Umbilical cord (tissue), 2 donors: Measurements from ENCODE around the gene APOBEC3F. TPM values are rescaled to one million over a fixed set of nuclear protein-coding genes. Genes with fewer than 3 reads are reported as not detected.
"Not testable (repeated sequence)": the region's sequence is repeated elsewhere in the genome, so short reads cannot be mapped to it uniquely, and the experiment has no call there.

ENCODE experiments used
- DNase-seq: peaks from one replicate; pipeline ENCODE4 v3.0.0-alpha.2; 2015; ENCODE audit warnings: low spot score
- total RNA-seq: library from RNA; depleted of rRNA; stranded (reverse); fragments of >200 nt; gene quantifications from one replicate; pipeline ENCODE4 v1.2.3, GENCODE V29; 2014; ENCODE audit warnings: low replicate concordance; ENCODE audit not compliant: insufficient read depth

APOBEC3F gene
- total RNA-seq, 1 donor from 2014 or later, result 1.7 TPM

DNA sequence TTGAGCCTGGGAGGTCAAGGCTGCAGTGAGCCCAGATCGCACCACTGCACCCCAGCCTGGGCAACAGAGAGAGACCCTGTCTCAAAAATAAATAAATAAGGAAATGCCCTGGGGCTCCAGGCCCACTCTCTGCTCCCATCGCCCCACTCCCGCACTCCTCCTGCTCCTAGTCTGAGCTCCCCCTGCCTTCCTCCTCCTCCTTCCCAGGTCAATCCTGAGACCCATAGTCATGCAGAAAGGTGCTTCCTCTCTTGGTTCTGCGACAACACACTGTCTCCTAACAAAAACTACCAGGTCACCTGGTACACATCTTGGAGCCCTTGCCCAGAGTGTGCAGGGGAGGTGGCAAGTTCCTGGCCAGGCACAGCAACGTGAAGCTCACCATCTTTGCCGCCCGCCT lies 29.5 kb downstream of the APOBEC3F start:
- no peak for DNase-seq

DNA sequence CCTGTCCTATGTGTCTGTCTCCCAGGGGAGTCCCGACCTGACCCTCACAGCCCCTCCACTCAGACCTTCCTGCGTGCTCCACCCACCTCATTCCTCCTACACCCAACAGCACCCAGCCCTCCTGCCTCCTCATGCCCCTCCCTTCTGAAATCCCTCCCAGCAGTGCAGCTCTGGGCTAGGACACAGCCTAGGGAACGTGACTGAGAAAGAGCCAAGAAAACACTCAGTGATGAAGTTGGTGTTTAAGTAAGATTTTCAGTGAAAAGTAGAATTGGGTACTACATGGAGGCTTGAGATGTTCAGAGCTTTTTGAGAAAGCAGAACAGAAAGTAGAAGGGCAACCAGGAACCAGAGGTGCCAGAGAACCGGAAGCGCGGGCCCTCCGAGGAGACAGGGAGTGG lies 31.9 kb downstream of the APOBEC3F start:
- not testable (repeated sequence) for DNase-seq

DNA sequence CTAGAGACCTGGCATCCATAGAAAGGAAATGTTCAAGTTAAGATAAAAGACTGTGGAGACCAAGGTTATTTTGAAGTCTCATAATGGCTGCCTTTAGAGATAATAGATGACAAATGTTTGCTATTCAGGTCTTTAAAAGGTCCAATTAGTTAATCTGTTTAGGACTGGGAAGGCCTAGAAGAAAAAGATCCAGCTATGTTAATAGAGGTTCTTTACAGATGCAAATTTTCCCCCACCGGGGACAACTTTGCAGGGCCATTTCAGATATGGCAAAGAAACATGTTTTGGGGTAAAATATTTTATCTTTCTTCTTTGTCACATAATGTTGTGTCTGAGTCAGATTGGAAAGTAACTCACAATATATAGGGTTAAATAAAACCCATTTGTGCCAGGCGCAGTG lies 33.3 kb downstream of the APOBEC3F start:
- no peak for DNase-seq

DNA sequence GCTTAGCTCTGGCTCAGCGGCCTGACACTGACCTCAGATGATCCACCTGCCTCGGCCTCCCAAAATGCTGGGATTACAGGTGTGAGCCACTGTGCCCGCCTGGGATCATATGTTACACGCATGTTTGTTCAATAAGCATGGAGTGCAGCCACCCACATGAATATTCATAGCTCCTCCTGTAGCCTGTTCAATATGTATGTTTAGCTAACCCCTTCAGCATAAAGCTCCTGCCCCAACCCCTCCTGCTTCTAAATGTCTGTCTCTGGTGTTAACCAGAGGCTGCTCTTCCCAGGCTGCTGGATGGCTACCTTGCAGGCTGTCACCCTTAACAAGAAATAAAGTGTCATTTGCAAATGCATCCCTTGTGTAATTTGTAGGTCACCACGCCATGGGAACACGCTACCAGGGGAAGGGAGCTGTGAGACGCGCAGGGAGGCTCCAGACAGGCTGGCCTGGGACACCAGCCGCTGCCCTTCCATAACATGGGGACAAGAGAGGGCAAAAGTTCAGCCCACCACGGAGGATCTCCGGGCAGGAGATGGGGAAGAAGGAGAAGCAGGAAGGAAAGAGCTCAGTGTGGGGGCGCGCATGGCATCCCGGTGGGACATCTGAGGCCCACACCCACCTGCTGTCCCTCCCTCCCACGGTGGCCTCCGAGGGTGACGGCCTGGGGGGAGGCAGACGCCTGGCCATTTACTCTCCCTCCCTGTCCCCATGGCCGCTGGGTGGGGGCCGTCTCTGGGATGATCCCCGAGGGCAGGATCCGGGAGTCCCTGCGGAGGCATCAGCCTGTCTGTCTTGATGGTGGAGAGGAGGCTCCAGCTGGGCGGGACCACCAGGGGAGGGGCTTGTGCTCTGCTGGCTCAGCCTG lies 35.7 kb downstream of the APOBEC3F start:
- not testable (repeated sequence) for DNase-seq

DNA sequence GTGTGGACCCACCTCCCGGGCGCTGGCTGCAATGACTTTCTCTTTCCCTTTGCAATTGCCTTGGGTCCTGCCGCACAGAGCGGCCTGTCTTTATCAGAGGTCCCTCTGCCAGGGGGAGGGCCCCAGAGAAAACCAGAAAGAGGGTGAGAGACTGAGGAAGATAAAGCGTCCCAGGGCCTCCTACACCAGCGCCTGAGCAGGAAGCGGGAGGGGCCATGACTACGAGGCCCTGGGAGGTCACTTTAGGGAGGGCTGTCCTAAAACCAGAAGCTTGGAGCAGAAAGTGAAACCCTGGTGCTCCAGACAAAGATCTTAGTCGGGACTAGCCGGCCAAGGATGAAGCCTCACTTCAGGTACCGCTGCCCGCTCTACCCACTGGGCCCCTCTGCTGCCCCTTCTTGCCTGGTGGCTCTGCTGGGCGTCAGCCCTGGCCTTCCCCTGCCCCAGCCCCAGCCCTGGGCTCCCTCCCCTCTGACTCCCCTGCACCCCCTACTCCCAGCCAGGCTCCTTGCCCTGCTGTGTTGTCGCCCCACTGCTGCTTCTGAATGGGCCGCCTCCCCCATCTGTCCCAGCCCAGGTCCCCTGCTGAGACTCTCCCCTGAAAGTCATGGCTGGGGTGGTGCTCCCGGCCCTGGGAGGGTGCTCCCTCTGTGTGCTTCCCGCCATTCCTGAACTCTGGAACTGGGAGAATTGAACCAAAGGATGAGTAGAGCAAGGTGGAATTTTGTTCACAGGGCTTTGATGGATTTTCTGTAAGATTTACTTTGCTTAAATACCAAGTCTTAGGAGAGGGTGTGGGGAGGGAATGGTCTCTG lies 36.6 kb downstream of the APOBEC3F start, which contains the start of gene APOBEC3G:
Gene APOBEC3G (plus strand): TSS at position 250 of the 815 bp plus-strand sequence. CDS start 87 bp downstream, at position 337.
- DNase-seq, result peak; percentile 79

DNA sequence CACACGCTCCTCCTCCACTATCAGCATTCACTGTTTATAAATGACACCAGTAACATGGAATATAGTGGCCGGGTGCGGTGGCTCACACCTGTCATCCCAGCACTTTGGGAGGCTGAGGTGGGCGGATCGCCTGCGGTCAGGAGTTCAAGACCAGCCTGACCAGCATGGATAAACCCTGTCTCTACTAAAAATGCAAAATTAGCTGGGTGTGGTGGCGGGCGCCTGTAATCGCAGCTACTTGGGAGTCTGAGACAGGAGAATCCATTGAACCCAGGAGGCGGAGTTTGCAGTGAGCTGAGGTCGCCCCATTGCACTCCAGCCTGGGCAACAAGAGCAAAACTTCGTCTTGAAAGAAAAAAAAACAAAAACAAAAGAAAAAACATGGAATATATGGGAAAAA lies 37.2 kb downstream of the APOBEC3F start:
- DNase-seq, result not testable (repeated sequence)

DNA sequence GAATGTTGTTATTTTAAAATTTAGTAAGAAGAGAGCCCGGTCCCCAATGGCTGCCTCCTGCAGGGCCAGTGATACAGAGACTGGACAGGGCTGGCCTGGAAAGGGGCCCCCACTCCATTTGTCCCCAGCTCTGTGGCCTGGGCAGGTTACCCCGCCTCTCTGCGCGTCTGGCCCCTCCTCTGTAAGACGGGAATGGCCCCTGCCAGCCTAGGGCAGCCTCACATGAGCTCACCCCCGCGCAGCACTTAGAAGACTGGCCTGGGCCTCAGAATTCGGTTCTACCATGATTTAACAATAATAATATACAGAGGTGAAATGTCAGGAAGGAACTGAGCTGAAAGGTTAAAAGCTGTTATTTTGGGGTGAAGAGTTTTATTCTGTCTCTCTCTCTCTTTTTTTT lies 37.7 kb downstream of the APOBEC3F start:
- DNase-seq, result no peak

DNA sequence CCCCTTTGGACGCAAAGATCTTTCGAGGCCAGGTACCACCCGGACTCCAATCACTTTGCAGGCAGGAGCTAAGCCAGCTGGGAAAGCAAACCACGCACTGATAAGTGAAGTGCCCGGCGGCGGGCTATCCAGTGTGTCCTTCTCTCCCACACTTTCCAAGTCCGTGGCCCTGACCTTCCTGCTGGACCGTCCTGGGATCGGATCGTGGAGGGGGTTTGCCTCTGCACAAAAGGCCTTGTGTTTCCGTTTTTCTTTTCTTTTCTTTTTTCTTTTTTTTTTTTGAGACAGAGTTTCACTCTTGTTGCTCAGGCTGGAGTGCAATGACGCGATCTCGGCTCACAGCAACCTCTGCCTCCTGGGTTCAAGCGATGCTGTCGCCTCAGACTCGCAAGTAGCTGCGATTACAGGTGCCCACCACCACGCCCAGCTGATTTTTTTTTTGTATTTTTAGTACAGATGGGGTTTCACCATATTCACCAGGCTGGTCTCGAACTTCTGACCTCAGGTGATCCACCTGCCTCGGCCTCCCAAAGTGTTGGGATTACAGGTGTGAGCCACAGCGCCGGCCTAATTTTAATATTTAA lies 38.5 kb downstream of the APOBEC3F start:
- not testable (repeated sequence) for DNase-seq

DNA sequence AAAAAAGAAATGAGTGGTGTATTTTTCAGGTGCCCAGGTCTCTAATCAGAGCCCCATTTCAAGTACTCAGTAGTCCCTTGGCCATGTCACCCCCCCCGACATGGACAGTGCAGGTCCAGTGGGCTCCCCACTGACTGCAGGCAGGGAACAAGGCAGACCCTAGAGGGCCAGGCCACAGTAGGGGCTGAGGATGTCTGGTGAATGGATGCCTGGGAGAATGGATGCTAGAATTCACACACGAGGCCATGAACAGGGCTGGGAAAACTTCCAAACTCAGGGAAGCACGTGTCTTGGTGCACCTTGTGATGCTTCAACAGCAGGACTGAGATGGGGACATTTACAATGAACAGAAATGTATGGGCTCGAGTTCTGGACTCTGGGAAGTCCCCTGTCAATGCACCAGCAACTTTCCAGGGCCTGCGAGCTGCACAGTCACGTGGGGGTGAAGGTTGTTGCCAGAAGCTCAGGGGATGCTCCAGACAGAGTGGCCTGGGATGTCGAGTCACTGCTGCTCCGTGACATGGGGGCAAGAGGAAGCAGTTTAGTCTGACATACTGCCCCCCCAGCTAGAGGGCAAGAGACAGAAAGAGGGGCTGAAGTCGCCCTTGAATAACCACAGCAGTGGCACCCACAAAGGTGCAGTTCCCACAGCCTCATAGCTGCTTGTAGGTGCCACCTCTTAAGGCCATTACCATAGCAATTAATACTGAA lies 39.5 kb downstream of the APOBEC3F start:
- no peak for DNase-seq

DNA sequence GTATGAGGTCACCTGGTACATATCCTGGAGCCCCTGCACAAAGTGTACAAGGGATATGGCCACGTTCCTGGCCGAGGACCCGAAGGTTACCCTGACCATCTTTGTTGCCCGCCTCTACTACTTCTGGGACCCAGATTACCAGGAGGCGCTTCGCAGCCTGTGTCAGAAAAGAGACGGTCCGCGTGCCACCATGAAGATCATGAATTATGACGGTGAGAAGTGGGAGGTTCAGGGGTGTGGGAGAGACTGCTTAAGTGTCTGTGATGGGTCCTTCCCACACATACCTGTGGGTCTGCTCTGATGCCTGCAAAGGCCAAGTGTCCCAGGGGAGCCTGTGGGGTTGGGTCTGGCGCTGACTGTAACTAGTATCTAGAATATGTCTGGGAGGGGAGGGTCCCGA lies 40.4 kb downstream of the APOBEC3F start:
- no peak for DNase-seq

DNA sequence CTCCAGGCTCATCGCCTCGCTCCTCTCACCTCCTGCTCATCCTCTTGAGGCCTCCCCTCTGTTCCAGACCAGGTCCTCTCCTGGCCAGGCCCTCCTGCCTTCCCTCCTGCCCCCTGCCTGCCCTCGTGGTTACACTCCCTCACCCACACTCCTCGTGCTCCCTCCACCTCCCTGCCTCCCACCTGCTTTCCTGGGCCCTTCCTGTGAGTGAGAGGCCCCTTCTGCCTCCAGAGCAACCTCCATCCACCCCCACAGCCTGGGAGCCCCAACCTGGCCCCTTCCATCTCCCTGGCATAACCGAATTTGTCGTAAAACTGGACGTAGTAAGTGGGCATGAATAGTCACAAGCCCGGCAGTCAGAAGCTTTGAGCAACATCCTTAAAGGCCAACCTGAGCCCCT lies 40.9 kb downstream of the APOBEC3F start:
- DNase-seq, result no peak

DNA sequence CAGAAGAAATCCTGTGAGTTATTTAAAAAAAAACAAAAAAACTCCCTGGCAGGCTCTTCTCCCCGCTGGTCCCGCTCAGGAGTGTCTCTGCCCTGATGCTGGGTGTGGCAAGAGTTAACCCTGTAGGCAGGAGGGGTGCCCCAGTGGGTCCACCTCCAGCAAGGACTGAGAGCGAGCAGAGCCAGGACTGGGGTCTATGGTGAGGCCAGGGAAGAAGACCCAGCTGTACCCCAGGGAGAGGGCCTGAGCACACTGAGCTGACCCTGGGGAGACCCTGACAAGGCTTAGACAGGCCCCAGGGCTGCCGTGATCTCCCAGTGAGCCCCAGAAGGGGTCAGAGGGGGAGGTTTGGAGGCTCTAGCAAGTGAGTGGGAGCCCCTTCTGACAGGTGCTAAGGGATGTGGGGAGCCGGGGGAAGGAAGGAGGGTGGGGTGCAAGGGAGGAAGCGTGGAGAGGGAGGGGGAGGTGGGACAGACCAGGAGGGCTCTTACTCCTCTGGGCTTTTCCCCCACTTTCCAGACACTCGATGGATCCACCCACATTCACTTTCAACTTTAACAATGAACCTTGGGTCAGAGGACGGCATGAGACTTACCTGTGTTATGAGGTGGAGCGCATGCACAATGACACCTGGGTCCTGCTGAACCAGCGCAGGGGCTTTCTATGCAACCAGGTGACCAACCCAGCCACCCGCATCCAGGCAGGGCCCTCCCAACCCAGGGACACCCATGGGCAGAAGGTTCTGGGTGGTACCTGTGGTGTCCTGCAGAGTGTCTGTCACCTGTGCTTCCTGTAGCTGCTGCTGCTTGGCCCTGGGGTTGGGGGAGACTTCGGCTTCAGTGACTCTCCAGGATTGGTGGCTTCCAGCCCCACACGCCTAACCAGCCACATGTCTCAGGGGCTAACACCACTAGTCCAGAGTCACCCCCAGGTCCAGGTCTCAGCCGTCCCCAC lies 42.8 kb downstream of the APOBEC3F start:
- no peak for DNase-seq

DNA sequence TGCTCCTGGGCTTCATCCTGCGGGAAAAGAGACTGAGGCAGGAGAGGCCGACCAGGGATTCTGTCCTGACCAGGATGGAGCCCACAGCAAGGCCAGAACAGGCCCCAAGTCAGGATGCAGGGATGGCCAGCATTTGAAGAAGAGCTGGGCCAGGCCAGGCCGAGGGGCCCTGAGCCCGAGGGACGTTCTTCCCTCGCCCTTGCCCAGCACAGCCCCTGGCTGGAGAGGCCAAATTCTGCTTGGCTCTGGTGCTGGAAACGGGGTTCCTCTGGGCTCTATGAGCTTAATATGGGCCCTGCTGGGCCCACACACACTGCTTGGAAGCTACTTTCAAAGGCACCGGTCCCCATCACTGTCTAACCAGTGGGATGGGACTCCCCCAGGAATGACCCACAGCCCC lies 44.0 kb downstream of the APOBEC3F start:
- DNase-seq, result no peak

DNA sequence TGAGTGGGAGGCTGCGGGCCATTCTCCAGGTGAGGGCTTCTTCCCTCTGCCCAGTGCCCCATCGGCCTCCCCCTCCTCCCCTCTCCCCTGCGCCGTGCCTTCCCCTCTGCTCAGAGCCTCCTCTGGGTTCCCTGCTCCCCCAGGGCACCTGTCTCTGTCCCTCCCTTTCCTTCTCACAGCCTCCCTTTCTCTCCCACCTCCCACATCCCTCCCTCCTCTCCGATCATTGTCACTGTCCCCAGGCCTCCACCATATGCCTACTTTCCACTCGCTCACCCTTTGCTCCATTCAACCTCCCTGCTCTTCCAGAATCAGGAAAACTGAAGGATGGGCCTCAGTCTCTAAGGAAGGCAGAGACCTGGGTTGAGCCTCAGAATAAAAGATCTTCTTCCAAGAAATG lies 46.4 kb downstream of the APOBEC3F start:
- DNase-seq, result no peak

DNA sequence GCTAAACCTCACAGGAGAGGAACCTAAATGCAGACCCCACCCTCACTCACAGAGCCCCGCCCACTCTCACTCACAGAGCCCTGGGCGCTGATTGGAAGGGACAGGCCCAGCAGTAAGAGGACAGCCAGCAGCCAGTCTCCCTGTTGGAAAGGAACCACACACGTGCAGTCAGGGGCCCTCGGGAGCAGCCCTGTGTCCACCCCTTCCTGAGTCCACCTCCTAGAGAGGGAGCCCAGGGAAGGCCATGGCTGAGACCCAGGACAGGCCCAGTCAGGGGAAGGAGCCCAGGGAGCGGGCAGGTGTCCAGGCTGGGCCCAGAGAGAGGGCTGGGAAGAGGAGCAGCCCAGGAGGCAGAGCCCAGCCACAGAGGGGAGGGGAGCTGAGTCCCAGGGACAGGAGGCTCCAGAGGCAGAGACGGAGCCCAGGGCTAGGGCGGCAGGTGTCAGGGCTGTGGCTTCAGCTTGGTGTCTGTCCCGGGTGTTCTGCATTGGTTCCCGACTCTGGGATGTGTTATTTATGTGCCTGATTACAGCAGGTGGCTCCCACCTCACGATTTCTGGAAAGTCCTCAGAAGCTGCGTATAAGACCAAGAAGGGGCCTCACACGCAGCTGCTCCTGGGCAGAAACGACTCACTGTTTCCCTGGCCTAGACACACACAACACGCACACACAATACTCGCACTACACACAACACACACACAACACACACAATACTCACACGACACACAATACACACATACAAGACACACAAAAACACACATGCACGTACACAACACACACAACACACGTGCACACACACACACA lies 47.4 kb downstream of the APOBEC3F start:
- DNase-seq, result no peak

DNA sequence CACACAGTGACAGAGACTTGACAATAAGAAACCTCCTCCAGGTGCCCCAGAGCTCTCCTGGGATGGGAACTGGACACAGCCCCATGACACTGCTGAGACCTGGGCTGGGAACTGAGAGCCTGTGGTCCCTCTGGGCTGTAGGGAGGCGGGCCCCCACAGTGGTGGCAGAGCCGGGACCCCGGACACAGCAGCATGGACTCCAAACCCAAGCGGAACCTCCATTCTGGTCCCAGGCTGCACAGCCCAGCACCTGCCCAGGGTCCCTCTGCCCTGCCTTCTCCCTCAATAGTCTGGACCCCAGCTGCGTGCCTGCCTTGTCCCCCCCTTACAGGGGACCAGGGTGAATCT lies 48.0 kb downstream of the APOBEC3F start:
- no peak for DNase-seq

DNA sequence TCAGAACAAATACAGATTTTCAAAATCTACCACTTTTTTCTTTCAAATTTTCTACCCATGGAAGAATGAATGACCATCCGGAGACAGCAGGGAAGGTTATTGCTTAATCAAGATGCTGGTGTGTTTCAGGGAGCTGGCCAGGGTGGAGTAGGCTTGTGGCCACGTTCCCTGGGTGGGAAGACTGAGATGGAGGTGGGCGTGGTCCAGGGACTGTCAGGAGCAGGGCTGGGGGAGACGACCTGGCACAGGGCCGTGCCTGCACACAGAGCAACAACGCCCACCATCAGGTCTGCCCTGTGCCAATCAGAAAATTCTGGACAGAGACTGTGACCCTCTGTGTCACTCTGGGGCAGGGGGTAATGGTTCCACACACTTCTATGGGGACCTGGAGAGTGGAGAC lies 49.3 kb downstream of the APOBEC3F start:
- DNase-seq, result no peak

DNA sequence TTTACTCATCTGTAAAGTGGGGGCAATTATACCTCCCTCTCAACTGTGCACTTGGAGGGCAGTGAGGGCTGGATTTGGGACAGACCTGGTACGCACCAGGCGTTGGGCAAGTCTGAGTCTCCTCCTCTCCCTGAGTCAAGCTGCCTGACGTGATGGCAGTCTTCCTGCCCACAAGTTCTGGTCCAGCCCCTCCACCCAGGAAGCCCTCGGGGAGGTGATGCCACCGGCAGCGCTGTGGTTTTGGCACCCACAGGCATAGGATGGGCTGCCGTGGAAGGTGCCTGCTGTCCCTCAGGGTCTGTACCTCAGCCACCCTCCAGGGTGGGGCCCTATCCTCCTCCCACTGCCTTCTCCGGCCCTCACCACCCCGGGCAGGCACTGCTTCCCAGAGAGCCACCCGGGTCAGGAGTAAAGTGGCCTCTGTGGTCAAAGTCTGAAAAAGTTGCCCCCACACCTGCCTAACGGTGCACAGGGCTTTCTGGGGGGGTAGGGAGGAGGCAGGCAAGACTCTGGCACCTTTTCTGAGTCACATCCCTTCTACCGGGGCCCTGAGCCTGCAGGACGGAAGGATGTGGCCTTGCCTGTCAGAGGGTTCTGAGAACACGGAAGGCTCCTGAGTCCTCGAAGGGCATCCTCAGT lies 49.9 kb downstream of the APOBEC3F start:
- no peak for DNase-seq
